Measurements from ENCODE around the gene SYDE2. TPM values are rescaled to one million over a fixed set of nuclear protein-coding genes. Genes with fewer than 3 reads are reported as not detected.

Gene SYDE2
- polyA plus RNA-seq, 1 donor, result 2.4 TPM

DNA sequence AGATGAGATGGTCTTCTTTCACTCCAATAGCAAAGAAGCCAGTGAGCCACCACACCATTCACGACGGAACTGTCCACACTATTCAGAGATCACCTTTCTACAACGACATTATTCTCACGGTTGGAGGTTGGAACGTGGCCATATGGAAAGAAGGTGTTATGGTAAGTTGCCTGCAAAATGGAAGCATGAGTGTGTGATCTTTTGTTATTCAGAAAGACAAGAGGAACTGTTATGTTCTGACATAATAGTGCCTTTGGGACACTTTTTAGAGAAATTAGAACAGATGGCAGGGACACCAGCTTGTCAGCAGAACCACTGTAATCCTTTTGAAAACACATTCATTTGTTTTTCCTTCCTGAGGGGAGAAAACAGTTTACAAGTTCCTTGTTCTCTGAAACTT lies 76.7 kb downstream of the SYDE2 start:
- no peak for DNase-seq

DNA sequence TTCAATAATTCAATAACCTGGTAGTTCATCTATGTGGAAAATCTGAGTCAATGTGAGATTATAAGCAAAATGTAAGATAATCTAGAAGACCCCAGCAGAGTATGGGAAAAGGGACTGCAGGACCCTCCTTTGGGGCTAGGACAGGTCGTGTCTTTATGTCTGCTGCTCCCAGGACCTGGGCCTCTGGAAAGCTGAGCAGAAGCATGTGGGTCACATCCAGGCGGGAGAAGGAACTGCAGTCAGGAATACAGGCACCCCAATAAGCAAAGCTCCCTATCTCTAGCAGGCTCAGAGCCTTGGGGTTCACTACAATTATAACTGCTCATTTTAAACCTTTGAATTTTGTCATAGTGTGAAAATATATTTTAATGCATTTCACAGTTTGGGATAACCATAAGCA lies 78.6 kb downstream of the SYDE2 start:
- no peak for DNase-seq

DNA sequence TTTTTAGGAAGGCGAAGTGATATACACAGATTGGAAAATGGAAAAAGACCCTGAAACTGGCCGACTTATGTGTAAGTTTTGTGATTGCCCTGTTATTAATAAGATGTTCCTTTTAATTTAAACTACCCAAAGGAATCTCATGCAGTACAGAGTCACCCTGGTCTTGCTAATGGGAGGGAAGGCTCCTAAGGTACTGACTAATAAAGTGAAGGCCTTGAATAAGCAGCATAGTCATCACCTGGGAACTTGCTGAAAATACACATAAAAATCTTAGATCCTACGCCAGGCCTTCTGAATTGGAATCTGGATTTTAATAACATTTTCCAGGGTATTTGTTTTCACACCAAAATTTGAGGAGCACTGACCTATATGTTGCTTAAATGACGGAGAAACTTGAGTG lies 79.1 kb downstream of the SYDE2 start:
- no peak for DNase-seq

DNA sequence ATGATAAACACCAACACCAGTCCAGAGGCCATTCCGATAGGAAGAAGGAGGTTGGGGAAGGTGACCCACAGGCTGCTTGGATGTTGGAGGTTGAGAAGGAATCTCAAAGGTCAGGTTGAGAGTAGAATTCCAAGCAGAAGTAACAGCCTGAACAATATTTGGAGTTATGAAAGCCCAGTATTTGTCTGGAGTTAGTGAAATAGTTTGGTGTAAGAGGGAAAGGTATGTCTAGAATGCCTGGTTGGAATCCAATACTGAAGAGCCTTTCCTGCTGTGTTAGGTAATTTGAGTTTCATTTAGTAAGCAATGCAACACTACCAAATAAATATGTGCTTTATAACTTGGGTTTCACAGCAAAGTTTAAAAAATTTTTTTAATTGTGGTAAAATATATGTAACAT lies 82.1 kb downstream of the SYDE2 start:
- DNase-seq, result no peak

DNA sequence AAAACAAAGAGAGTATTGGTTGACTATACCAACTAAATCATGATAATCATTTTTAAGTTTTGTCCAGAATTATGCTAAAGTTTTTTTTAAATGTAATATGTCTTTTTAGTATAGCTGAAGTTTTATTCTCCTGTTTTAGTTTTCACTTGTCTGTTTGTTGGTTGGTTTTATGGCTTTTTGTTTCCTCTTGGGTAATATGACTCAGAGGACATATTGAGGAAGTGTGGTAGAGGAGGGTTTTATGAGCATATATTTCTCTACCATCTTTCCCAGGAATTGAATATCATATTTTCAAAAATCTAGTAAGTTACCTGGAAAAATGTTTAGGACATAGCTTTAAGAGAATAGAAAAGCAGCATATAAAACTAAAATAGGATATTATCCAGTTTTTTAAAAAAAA lies 84.0 kb downstream of the SYDE2 start:
- no peak for DNase-seq

DNA sequence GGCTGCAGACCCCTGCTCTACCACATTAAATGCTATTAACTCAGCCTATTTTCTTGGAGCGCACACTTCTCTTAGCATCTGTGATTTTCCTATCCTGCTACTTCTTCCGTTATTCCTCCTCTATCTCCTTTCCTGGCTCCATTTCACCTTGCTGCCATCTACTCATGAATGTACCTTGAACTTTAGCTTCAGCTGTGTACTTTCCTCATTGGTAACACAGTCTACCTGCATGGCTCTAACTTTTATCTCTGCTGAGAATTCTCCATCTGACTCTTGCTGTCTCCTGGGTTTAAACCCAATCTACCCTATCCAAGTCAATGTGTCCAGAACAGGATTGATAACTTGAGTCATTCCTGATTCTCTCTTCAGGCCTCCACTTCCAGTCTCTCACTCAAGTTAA lies 84.9 kb downstream of the SYDE2 start:
- no peak for DNase-seq

DNA sequence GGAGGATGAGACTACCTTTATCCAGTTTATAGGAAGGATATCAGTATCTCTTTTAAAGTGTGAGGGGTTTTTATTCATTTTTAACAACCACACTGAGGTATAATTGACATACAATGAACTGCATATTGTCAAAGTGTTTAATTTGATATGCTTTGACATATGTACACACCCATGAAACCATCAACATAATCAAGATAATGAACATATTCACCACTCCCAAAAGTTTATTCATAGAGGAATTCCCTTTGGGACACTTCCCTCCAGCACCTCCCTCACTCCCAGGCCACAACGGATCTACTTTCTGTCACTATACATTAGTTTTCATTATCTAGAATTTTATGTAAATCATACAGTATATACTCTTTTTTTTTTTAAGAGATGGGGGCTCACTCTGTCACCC lies 89.1 kb downstream of the SYDE2 start:
- no peak for DNase-seq

DNA sequence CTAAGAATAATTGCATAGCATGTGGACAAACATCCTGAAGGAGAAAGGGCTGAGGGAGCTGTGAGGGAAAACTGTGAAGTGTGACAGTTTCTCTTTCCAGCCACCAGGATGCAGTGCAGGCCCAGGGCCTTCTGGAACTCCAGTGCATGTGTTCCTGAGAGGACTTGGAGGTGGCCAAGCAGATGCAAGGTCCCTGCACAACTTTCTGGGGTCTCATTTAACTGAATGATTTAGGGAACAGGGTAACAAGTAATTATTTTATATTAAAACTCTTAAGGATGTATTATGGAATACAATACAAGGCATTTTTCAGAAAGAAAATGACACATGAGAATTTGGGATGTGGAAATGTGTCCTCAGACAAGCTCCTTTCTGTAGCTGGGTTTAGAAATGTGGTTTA lies 91.3 kb downstream of the SYDE2 start:
- DNase-seq, result peak; percentile 47

Other genes starting within 250 kb of the SYDE2 start
- 0.08 TPM for gene MCOLN2, start 203.9 kb downstream of the SYDE2 start, polyA plus RNA-seq (ENCODE audit: insufficient read length)
- gene MCOLN3, start 152.5 kb downstream of the SYDE2 start, polyA plus RNA-seq (ENCODE audit: insufficient read length), result 2.2 TPM
- gene C1orf52, start 58.6 kb upstream of the SYDE2 start, polyA plus RNA-seq (ENCODE audit: insufficient read length), result 23.6 TPM
- 9.5 TPM for gene BCL10, start 75.6 kb upstream of the SYDE2 start, polyA plus RNA-seq (ENCODE audit: insufficient read length)

All from hindlimb muscle (tissue), 1 donor.